Ovary (tissue), 3 donors: ENCODE results near the gene SLC16A5.

Source experiments
- CTCF ChIP-seq, 3 donors: fragments of 450-650 bp in 2 of 3; fragments of 200-600 bp in 1 of 3; IDR thresholded peaks; one replicate each; pipeline versions ENCODE4 v1.5.1 to v1.8.0; 2016 to 2022; ENCODE audit warnings: antibody characterized with exemption in 3 of 3, mild to moderate bottlenecking in 1 of 3
- EP300 ChIP-seq: sonication (generic); formaldehyde crosslinking; IDR thresholded peaks from one replicate; pipeline ENCODE4 v1.6.1; 2017; ENCODE audit warnings: antibody characterized with exemption
- POLR2A ChIP-seq: fragments of 450-650 bp; IDR thresholded peaks from one replicate; pipeline ENCODE4 v1.6.1; 2017; ENCODE audit warnings: antibody characterized with exemption, mild to moderate bottlenecking, moderate library complexity
- donor health status: DM: no; HTN: no; CAD: no.

GRCh38 chr17:75109046-75109406 lies 21.3 kb downstream of the SLC16A5 start:
- TF ChIP-seq CTCF (IDR thresholded peaks at IDR 0.05): no peak
- TF ChIP-seq POLR2A: no peak
- no peak for TF ChIP-seq EP300
